PFSK-1 (cell line): ENCODE results near the gene CARS2.

ENCODE experiments used
- POLR2AphosphoS5 ChIP-seq: IDR thresholded peaks from 2 replicates; pipeline ENCODE4 v1.6.1; 2012; ENCODE audit warnings: low read depth, mild to moderate bottlenecking, control low read depth, low read length, moderate library complexity
- REST ChIP-seq, 2 experiments: IDR thresholded peaks; 2 replicates each; pipeline versions ENCODE4 v1.6.1 to v1.8.0; 2011 to 2012; ENCODE audit warnings: low read depth in 2 of 2, low read length in 2 of 2, control low read depth in 1 of 2, inconsistent platforms in 1 of 2, mild to moderate bottlenecking in 1 of 2, moderate library complexity in 1 of 2; ENCODE audit not compliant: insufficient read depth in 1 of 2
- SIN3A ChIP-seq: IDR thresholded peaks from 2 replicates; pipeline ENCODE4 v1.6.1; 2012; ENCODE audit warnings: mild to moderate bottlenecking, low read length, moderate library complexity, borderline replicate concordance; ENCODE audit not compliant: insufficient read depth
- TAF1 ChIP-seq: IDR thresholded peaks from 2 replicates; pipeline ENCODE4 v1.6.1; 2012; ENCODE audit warnings: low read length, control low read depth, borderline replicate concordance; ENCODE audit not compliant: insufficient read depth

- TF ChIP-seq POLR2AphosphoS5 (no peak), TAF1 (no peak), REST (IDR thresholded peaks at IDR 0.05; ENCODE audit: insufficient read depth in 1 of 2, low read depth in 2 of 2, low read length in 2 of 2) (no peak), SIN3A (no peak)
Measured at GRCh38 chr13:110627351-110627750, 78.6 kb downstream of the CARS2 start.
